EL (cell line): ENCODE results near the gene SH3BP5.

Experiments
- DNase-seq: peaks from one replicate; pipeline ENCODE4 v3.0.0-alpha.2; 2016

SH3BP5 gene

GRCh38 chr3:15228147-15228546 lies 104.2 kb downstream of the SH3BP5 start:
- no peak for DNase-seq

- DNase-seq, result no peak
These were observed 108.5 kb downstream of the SH3BP5 start for GRCh38 chr3:15223685-15224572.

- DNase-seq, result no peak
These were observed 110.7 kb downstream of the SH3BP5 start for GRCh38 chr3:15221574-15222217.

GRCh38 chr3:15220661-15221060 lies 111.7 kb downstream of the SH3BP5 start:
- DNase-seq, result no peak

GRCh38 chr3:15220056-15220455 lies 112.3 kb downstream of the SH3BP5 start:
- DNase-seq, result no peak

GRCh38 chr3:15218689-15219088 lies 113.7 kb downstream of the SH3BP5 start:
- no peak for DNase-seq

- DNase-seq, result no peak
These were observed 114.5 kb downstream of the SH3BP5 start for GRCh38 chr3:15217841-15218267.

- no peak for DNase-seq
These were observed 115.2 kb downstream of the SH3BP5 start for GRCh38 chr3:15217011-15217671.

GRCh38 chr3:15216501-15216900 lies 115.9 kb downstream of the SH3BP5 start:
- no peak for DNase-seq

- DNase-seq, result no peak
These were observed 116.4 kb downstream of the SH3BP5 start for GRCh38 chr3:15215996-15216395.

GRCh38 chr3:15214758-15215157 lies 117.6 kb downstream of the SH3BP5 start:
- no peak for DNase-seq

- no peak for DNase-seq
These were observed 120.4 kb downstream of the SH3BP5 start for GRCh38 chr3:15211937-15212336.

- peak; percentile 38 for DNase-seq
These were observed 124.4 kb downstream of the SH3BP5 start for GRCh38 chr3:15207836-15208504.

GRCh38 chr3:15206662-15207576 lies 125.5 kb downstream of the SH3BP5 start:
- DNase-seq, result peak; percentile 56

- peak; percentile 95 for DNase-seq
These were observed 126.3 kb downstream of the SH3BP5 start, which contains the start of gene CAPN7 for GRCh38 chr3:15205934-15206661. Gene CAPN7, plus strand, starts transcription at chr3:15206246. Its CDS starts 250 bp downstream, at chr3:15206496.

- DNase-seq, result no peak
These were observed 126.9 kb downstream of the SH3BP5 start for GRCh38 chr3:15205482-15205933.
